Naive thymus-derived CD4-positive, alpha-beta T cell (primary cell): ENCODE results near the gene CELF2. TPM values are rescaled to one million over a fixed set of nuclear protein-coding genes. Genes with fewer than 3 reads are reported as not detected.
A peak's percentile ranks its signal among the peaks of the same experiment; 100 is the strongest.

Experiments used
- ATAC-seq: fragments of 150-1000 bp; cut with Tn5 transposase; 2 replicates; pipeline ENCODE4 v1.10.0; 2021; ENCODE audit warnings: mild to moderate bottlenecking, moderate library complexity
- CTCF ChIA-PET: fragments of 350-600 bp; sonication (Branson Sonifier 250); formaldehyde crosslinking; loops from one replicate; lab custom pipeline; 2021; ENCODE audit warnings: antibody characterized with exemption; lab: Charles Lee
- POLR2A ChIA-PET: fragments of 350-600 bp; sonication (Branson Sonifier 250); formaldehyde crosslinking; loops from one replicate; lab custom pipeline; 2021; ENCODE audit warnings: antibody characterized with exemption, inconsistent platforms; lab: Charles Lee
- DNase-seq, 9 donors: peaks; one replicate each; pipeline versions ENCODE4 v3.0.0 to v3.0.0-alpha.2; 2020 to 2022; ENCODE audit warnings: mixed read lengths in 1 of 9
- H3K27ac ChIP-seq: one replicate; pipeline ENCODE4 v1.7.0; 2013; ENCODE audit warnings: mild to moderate bottlenecking, low read depth, low read length, moderate library complexity
- H3K27me3 ChIP-seq, 2 donors: one replicate each; pipeline ENCODE4 v1.7.0; 2013; ENCODE audit warnings: low read length in 2 of 2, mild to moderate bottlenecking in 2 of 2, moderate library complexity in 2 of 2; ENCODE audit not compliant: control insufficient read depth in 2 of 2, insufficient read depth in 2 of 2
- H3K36me3 ChIP-seq, 3 experiments: 1 replicate in 2 of 3; 2 replicates in 1 of 3; pipeline ENCODE4 v1.7.0; 2013; ENCODE audit warnings: low read length in 3 of 3, mild to moderate bottlenecking in 3 of 3, moderate library complexity in 1 of 3; ENCODE audit not compliant: insufficient read depth in 3 of 3, control insufficient read depth in 2 of 3
- H3K4me1 ChIP-seq, 2 donors: one replicate each; pipeline ENCODE4 v1.7.0; 2013; ENCODE audit warnings: low read length in 2 of 2, mild to moderate bottlenecking in 2 of 2, moderate library complexity in 1 of 2; ENCODE audit not compliant: control insufficient read depth in 2 of 2, insufficient read depth in 2 of 2
- H3K4me3 ChIP-seq: 2 replicates; pipeline ENCODE4 v1.7.0; 2013; ENCODE audit warnings: mild to moderate bottlenecking, low read length
- H3K9me3 ChIP-seq, 3 experiments: 1 replicate in 2 of 3; 2 replicates in 1 of 3; pipeline ENCODE4 v1.7.0; 2013; ENCODE audit warnings: low read length in 3 of 3; ENCODE audit not compliant: control insufficient read depth in 2 of 3
- H3K27ac Mint-ChIP-seq, 9 donors: one replicate each; pipeline ENCODE4 v1.8.0; 2020 to 2022; ENCODE audit warnings: mixed read lengths in 9 of 9, mild to moderate bottlenecking in 8 of 9, moderate library complexity in 5 of 9, inconsistent platforms in 2 of 9
- H3K27me3 Mint-ChIP-seq, 5 donors: one replicate each; pipeline ENCODE4 v1.8.0; 2021 to 2022; ENCODE audit warnings: mixed read lengths in 5 of 5, mild to moderate bottlenecking in 1 of 5
- H3K36me3 Mint-ChIP-seq, 5 donors: one replicate each; pipeline ENCODE4 v1.8.0; 2020 to 2022; ENCODE audit warnings: mixed read lengths in 5 of 5, mild to moderate bottlenecking in 3 of 5, inconsistent platforms in 1 of 5
- H3K4me1 Mint-ChIP-seq, 7 donors: one replicate each; pipeline ENCODE4 v1.8.0; 2020 to 2022; ENCODE audit warnings: mixed read lengths in 7 of 7, mild to moderate bottlenecking in 3 of 7, inconsistent platforms in 1 of 7
- H3K4me3 Mint-ChIP-seq, 10 donors: one replicate each; pipeline ENCODE4 v1.8.0; 2020 to 2022; ENCODE audit warnings: mild to moderate bottlenecking in 10 of 10, mixed read lengths in 10 of 10, moderate library complexity in 6 of 10, inconsistent platforms in 2 of 10
- H3K9me3 Mint-ChIP-seq, 11 donors: one replicate each; pipeline ENCODE4 v1.8.0; 2020 to 2022; ENCODE audit warnings: mixed read lengths in 11 of 11, mild to moderate bottlenecking in 4 of 11, inconsistent platforms in 1 of 11, moderate library complexity in 1 of 11
- intact Hi-C, 2 donors: fragments of 100-400 bp; cut with micrococcal nuclease; formaldehyde crosslinking; loops; one replicate each; pipeline ENCODE4 v1.15.1; 2023
- polyA plus RNA-seq, 2 donors: library from polyadenylated mRNA; unstranded; fragments of 300-500 nt; fragmentation: Illumina TruSeq; gene quantifications; one replicate each; pipeline ENCODE4 v1.2.3, GENCODE V29; 2021
- total RNA-seq, 6 experiments: library from RNA in 5 of 6; stranded (reverse) in 5 of 6; gene quantifications; 1 replicate in 5 of 6; 2 replicates in 1 of 6; pipeline ENCODE4 v1.2.3 and lab custom pipeline; 2021 to 2026

Gene CELF2
- total and polyA plus RNA-seq, 7 experiments from 2014 or later: 135 to 207 (median 178) TPM

DNA sequence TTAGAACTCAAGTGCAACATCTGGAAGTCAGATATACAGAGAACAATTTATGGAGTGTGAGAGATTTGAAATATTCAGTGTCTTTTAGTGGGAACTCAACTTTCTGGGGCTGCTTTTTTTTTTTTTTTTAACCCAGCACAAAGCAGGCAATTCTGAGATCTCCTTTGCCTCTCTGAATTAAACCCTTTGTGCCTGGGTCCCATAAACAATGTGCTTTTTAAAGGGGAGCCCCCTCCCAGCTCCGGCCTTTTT, 146.8 kb downstream of the CELF2 start:
- ChIA-PET POLR2A (interaction anchor here (0.7 to 12.9 kb wide), 14 partner anchors 13 to 523 kb away, joined by 3 to 919 read pairs (median 8); no protein-coding TSS in a partner anchor), CTCF (interaction anchor here (0.6 to 5.1 kb wide), 11 partner anchors 12 to 107 kb away, joined by 3 to 71 read pairs (median 5); no protein-coding TSS in a partner anchor)
- peaks cover 50 to 52% of the 10 kb centered on the region in 2 donors for H3K4me1 ChIP-seq
- H3K4me1 Mint-ChIP-seq: peaks cover 45 to 53% (median 47%) of the 10 kb centered on the region in 7 donors
- peak overlapping the region; percentile 92 for H3K4me3 ChIP-seq
- peaks cover 0 to 19% (median 5%) of the 10 kb centered on the region in 3 experiments for H3K36me3 ChIP-seq
- peak overlapping the region in 5 of 9 donors; percentile 97 to 99 (median 98) for H3K27ac Mint-ChIP-seq
- H3K9me3 Mint-ChIP-seq: peaks cover 0 to 8% (median 0%) of the 10 kb centered on the region in 11 donors
- peak overlapping the region in 4 of 10 donors; percentile 97 to 100 (median 99) for H3K4me3 Mint-ChIP-seq
- no peaks in the 10 kb centered on the region for H3K27me3 Mint-ChIP-seq
- ATAC-seq (no peak), DNase-seq (no peak)
- H3K9me3 ChIP-seq: no peaks in the 10 kb centered on the region
- intact Hi-C loops: loop anchor here in 1 of 2 donors (2.0 to 5.0 kb wide), 2 partner anchors 142 to 518 kb away; no protein-coding TSS in a partner anchor
- H3K36me3 Mint-ChIP-seq: peaks cover 0 to 29% (median 12%) of the 10 kb centered on the region in 5 donors
- H3K27ac ChIP-seq: peak overlapping the region; percentile 95
- no peaks in the 10 kb centered on the region for H3K27me3 ChIP-seq

DNA sequence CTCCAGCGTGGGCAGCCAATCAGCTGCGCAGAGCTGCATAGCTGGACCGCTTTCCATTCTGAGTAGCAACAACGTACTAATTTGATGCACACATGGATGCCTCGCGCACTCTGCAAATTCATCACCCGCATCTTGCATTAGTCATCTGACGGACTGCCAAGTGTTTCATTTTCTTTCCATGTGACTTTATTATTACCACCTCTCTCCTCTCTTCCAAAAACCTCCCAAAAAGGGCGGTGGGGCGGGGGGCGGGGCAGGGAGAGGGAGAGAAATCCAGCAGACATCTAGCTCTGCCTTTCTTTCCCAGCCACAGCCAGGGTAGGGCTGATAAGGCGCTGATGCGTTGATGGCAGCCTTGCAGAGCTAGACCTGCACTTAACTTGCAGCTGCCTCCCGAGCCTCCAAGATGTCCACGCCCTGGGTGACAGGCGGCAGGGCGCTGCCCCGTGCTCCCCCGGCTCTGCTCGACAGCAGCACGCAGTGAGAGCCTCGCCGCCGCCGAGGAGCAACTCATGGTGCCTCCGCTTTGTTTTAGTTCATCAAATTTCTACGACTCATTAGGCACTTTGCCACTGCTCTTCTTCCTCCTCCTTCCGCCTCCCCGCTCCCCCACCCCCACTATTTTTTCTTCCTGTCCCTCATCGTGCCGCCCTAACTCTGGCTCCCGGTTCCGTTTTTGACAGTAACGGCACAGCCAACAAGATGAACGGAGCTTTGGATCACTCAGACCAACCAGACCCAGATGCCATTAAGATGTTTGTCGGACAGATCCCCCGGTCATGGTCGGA, 147.3 kb downstream of the CELF2 start:
- peaks cover 41 to 47% (median 44%) of the 10 kb centered on the region in 7 donors for H3K4me1 Mint-ChIP-seq
- POLR2A ChIA-PET: interaction anchor here (0.6 to 12.9 kb wide), 19 partner anchors 13 to 522 kb away, joined by 3 to 919 read pairs (median 5); no protein-coding TSS in a partner anchor

DNA sequence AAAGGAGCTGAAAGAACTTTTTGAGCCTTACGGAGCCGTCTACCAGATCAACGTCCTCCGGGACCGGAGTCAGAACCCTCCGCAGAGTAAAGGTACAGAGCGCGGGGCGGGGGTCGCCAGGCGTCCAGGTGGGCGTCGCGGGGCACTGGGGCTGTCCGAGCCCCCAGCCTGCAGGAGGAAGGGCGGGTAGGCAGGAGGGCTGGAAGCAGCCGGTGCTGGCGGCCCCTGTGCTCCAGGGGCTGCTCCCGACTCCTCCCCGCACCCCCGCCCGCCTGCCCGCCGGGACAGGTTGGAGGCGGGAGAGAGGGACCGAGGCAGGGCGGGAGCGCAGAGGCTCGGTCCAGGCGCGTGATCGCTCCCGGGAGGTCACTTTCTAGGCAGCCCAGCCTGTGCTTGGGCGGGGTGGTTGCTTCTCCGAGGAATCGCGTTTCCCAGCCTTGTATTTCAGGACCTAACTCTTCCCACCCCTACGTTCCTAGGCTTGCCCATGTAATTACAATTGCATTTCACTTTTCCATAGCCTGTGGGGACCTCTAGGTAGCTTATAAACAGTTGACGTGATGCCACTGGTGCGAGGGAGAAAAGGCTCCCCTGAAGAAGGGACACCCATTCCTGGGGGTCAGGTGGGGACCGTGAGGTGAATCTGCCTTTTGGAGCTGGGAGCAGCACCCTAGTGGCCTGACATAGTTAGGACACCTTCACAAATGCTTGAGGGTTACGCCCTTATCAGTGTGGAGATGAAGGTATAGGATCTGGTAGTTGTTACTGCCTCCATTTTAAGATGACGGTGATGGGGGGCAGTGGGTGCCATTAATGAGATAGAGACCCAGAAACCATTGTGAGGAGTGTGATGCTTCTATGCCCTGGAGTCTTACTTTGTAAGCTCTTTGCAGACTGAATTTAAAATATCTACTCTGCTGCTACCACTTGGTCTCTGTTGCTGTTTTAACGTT, 148.2 kb downstream of the CELF2 start:
- POLR2A ChIA-PET: interaction anchor here (0.6 to 12.9 kb wide), 17 partner anchors 12 to 183 kb away, joined by 3 to 919 read pairs (median 5); no protein-coding TSS in a partner anchor
- peak overlapping the region in 4 of 10 donors; percentile 97 to 100 (median 99) for H3K4me3 Mint-ChIP-seq
- H3K4me1 Mint-ChIP-seq: peaks cover 34 to 39% (median 37%) of the 10 kb centered on the region in 7 donors
- intact Hi-C loops: loop anchor here (1.0 to 5.0 kb wide), 10 partner anchors 12 to 306 kb away; partner anchors contain the start of gene CELF2 (in 1 of the 2)
- Histone ChIP-seq H3K27ac (peak overlapping the region; percentile 95), H3K4me3 (peak overlapping the region; percentile 92), H3K4me1 (peaks cover 44 to 50% of the 10 kb centered on the region in 2 donors), H3K9me3 (no peaks in the 10 kb centered on the region), H3K36me3 (peaks cover 0 to 19% (median 5%) of the 10 kb centered on the region in 3 experiments), H3K27me3 (no peaks in the 10 kb centered on the region)
- CTCF ChIA-PET: interaction anchor here (0.6 to 5.1 kb wide), 13 partner anchors 12 to 133 kb away, joined by 3 to 71 read pairs (median 5); no protein-coding TSS in a partner anchor
- H3K36me3 Mint-ChIP-seq: peaks cover 0 to 23% (median 12%) of the 10 kb centered on the region in 5 donors
- ATAC-seq: peak; percentile 74
- H3K9me3 Mint-ChIP-seq: peaks cover 0 to 8% (median 0%) of the 10 kb centered on the region in 11 donors
- H3K27ac Mint-ChIP-seq: peak overlapping the region in 5 of 9 donors; percentile 97 to 100 (median 98)
- peak in 8 of 9 donors; percentile 62 to 89 (median 81) for DNase-seq
- no peaks in the 10 kb centered on the region for H3K27me3 Mint-ChIP-seq

More for the DNA sequence above, 147.3 kb downstream of the CELF2 start:
- Mint-ChIP-seq H3K4me3 (peak overlapping the region in 4 of 10 donors; percentile 97 to 100 (median 99)), H3K9me3 (peaks cover 0 to 8% (median 0%) of the 10 kb centered on the region in 11 donors), H3K27ac (peak overlapping the region in 5 of 9 donors; percentile 97 to 99 (median 98)), H3K27me3 (no peaks in the 10 kb centered on the region), H3K36me3 (peaks cover 0 to 25% (median 12%) of the 10 kb centered on the region in 5 donors)
- H3K4me1 ChIP-seq: peaks cover 46 to 53% of the 10 kb centered on the region in 2 donors
- CTCF ChIA-PET: interaction anchor here (0.6 to 5.1 kb wide), 13 partner anchors 12 to 132 kb away, joined by 3 to 71 read pairs (median 5); no protein-coding TSS in a partner anchor
- ATAC-seq (peak; percentile 34), DNase-seq (peak; percentile 54 to 79 (median 65))
- H3K27me3 ChIP-seq: no peaks in the 10 kb centered on the region
- peak overlapping the region; percentile 92 for H3K4me3 ChIP-seq
- peaks cover 0 to 19% (median 5%) of the 10 kb centered on the region in 3 experiments for H3K36me3 ChIP-seq
- intact Hi-C loops: loop anchor here (2.0 to 5.0 kb wide), 7 partner anchors 62 to 517 kb away; partner anchors contain the start of gene CELF2 (in 1 of the 2)
- peak overlapping the region; percentile 95 for H3K27ac ChIP-seq
- no peaks in the 10 kb centered on the region for H3K9me3 ChIP-seq

DNA sequence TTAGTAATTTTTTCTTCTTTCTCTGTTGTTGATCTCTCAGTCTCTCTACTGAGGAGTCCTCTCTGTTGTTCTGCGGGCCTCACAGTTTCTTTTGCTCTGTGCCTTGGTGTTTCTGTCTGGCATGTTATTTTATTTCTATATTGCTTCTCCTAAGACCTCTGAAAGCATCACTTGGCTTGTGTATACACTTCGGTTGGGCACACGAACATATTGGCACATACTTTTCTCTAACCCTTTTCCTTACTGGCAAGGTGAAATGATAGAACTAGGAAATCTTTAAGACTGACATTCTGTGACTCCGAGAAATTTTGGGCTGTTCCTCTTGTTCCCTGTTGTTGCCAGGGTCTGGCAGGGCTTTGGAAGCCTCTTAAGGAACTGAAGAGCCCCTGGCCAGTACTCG, 148.9 kb downstream of the CELF2 start:
- Histone ChIP-seq H3K4me3 (peak overlapping the region; percentile 92), H3K27ac (peak overlapping the region; percentile 95), H3K27me3 (no peaks in the 10 kb centered on the region), H3K9me3 (no peaks in the 10 kb centered on the region), H3K4me1 (peaks cover 43 to 50% of the 10 kb centered on the region in 2 donors), H3K36me3 (peaks cover 0 to 19% (median 5%) of the 10 kb centered on the region in 3 experiments)
- intact Hi-C loops: loop anchor here (1.0 to 5.0 kb wide), 9 partner anchors 12 to 306 kb away; partner anchors contain the start of gene CELF2 (in 1 of the 2)
- H3K4me3 Mint-ChIP-seq: no peak overlapping the region
- H3K4me1 Mint-ChIP-seq: peaks cover 28 to 35% (median 32%) of the 10 kb centered on the region in 7 donors
- DNase-seq (no peak), ATAC-seq (no peak)
- ChIA-PET CTCF (interaction anchor here (1.3 to 5.1 kb wide), 6 partner anchors 11 to 59 kb away, joined by 3 to 71 read pairs (median 46); no protein-coding TSS in a partner anchor), POLR2A (interaction anchor here (1.1 to 12.9 kb wide), 11 partner anchors 11 to 64 kb away, joined by 3 to 919 read pairs (median 11); no protein-coding TSS in a partner anchor)
- H3K36me3 Mint-ChIP-seq: peaks cover 0 to 20% (median 12%) of the 10 kb centered on the region in 5 donors
- peaks cover 0 to 4% (median 0%) of the 10 kb centered on the region in 11 donors for H3K9me3 Mint-ChIP-seq
- peak overlapping the region in 1 of 9 donors; percentile 100 for H3K27ac Mint-ChIP-seq
- H3K27me3 Mint-ChIP-seq: no peaks in the 10 kb centered on the region

DNA sequence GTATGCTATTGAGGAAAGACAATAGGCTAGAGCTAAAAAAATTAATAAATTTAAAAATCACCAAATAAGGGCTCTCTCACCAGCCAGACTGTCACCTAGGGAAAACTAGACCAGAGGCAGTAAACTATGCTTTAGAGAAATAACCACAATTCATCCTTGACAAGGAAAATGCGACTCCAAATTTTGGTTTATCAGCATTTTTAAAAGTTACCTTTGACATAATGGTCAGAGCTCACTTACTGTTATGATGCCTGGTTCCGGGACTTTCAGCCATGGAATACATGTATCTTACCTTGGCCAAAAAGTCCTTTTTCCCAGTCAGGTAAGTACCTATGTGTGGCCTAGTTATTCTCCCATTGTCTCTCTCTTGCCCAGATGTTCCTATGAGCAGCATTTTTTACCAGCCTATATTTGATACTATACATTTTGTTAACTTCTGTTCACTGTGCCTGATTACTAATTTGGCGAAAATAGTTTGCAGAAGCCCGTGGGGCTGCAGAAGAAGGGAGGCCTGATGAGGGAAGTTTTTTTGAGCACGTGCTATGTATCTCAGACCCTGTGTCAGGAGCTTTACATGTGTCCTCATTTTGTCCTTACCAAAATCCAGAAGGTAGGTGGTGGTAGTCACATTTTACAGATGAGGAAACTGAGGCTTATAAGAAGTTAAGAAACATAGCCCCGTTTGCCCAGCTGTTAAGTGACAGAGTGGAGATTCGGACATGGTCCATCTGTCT, 149.7 kb downstream of the CELF2 start:
- Histone ChIP-seq H3K36me3 (peaks cover 0 to 19% (median 9%) of the 10 kb centered on the region in 3 experiments), H3K9me3 (no peaks in the 10 kb centered on the region), H3K27ac (peak overlapping the region; percentile 95), H3K4me3 (peak overlapping the region; percentile 92), H3K27me3 (no peaks in the 10 kb centered on the region), H3K4me1 (peaks cover 43 to 50% of the 10 kb centered on the region in 2 donors)
- ChIA-PET CTCF (interaction anchor here (0.8 to 5.1 kb wide), 5 partner anchors 10 to 57 kb away, joined by 3 to 54 read pairs (median 11); no protein-coding TSS in a partner anchor), POLR2A (interaction anchor here (0.5 to 12.9 kb wide), 10 partner anchors 11 to 364 kb away, joined by 3 to 919 read pairs (median 14); no protein-coding TSS in a partner anchor)
- no peaks in the 10 kb centered on the region for H3K9me3 Mint-ChIP-seq
- ATAC-seq (no peak), DNase-seq (no peak)
- peaks cover 0 to 20% (median 12%) of the 10 kb centered on the region in 5 donors for H3K36me3 Mint-ChIP-seq
- intact Hi-C loops: loop anchor here (2.0 to 5.0 kb wide), 6 partner anchors 59 to 305 kb away; partner anchors contain the start of gene CELF2 (in 1 of the 2)
- no peak overlapping the region for H3K4me3 Mint-ChIP-seq
- no peaks in the 10 kb centered on the region for H3K27me3 Mint-ChIP-seq
- peak overlapping the region in 1 of 9 donors; percentile 100 for H3K27ac Mint-ChIP-seq
- peaks cover 19 to 29% (median 23%) of the 10 kb centered on the region in 7 donors for H3K4me1 Mint-ChIP-seq
